Coronary artery (tissue), 2 donors: Measurements from ENCODE around the gene CHORDC1.
"Not testable (repeated sequence)": the region's sequence is repeated elsewhere in the genome, so short reads cannot be mapped to it uniquely, and the experiment has no call there.

Experiments used
- DNase-seq: peaks from one replicate; pipeline ENCODE4 v3.0.0-alpha.2; 2017; ENCODE audit warnings: low spot score
- H3K27ac ChIP-seq, 2 donors: fragments of 200-600 bp; sonication (generic); one replicate each; pipeline ENCODE4 v1.5.1; 2016 to 2019
- H3K4me3 ChIP-seq: fragments of 200-600 bp; sonication (generic); 2 replicates; pipeline ENCODE4 v1.5.1; 2016; ENCODE audit warnings: mild to moderate bottlenecking, moderate library complexity
- CTCF ChIP-seq: fragments of 200-600 bp; sonication (generic); IDR thresholded peaks from one replicate; pipeline ENCODE4 v1.5.1; 2019; ENCODE audit warnings: antibody characterized with exemption

Gene CHORDC1

GRCh38 chr11:90250970-90251369 is 28.1 kb upstream of the CHORDC1 start:
- Histone ChIP-seq H3K4me3 (no peak overlapping the region), H3K27ac (no peak overlapping the region)
- TF ChIP-seq CTCF: no peak
- DNase-seq: no peak

- H3K27ac ChIP-seq: no peak overlapping the region
- no peak overlapping the region for H3K4me3 ChIP-seq
- TF ChIP-seq CTCF: no peak
- no peak for DNase-seq
Measured at GRCh38 chr11:90246468-90246867, 23.6 kb upstream of the CHORDC1 start.

GRCh38 chr11:90243534-90243933 is 20.7 kb upstream of the CHORDC1 start:
- TF ChIP-seq CTCF: no peak
- H3K4me3 ChIP-seq: no peak overlapping the region
- no peak for DNase-seq
- no peak overlapping the region for H3K27ac ChIP-seq

- no peak for DNase-seq
- TF ChIP-seq CTCF: no peak
- H3K27ac ChIP-seq: no peak overlapping the region
- no peak overlapping the region for H3K4me3 ChIP-seq
Measured at GRCh38 chr11:90242894-90243416, 20.1 kb upstream of the CHORDC1 start.

GRCh38 chr11:90241414-90241813 is 18.6 kb upstream of the CHORDC1 start:
- Histone ChIP-seq H3K4me3 (no peak overlapping the region), H3K27ac (no peak overlapping the region)
- TF ChIP-seq CTCF: no peak
- no peak for DNase-seq

GRCh38 chr11:90239967-90240636 is 17.3 kb upstream of the CHORDC1 start:
- not testable (repeated sequence) for DNase-seq, H3K4me3 ChIP-seq, H3K27ac ChIP-seq

- no peak overlapping the region for H3K4me3 ChIP-seq
- no peak overlapping the region for H3K27ac ChIP-seq
- no peak for TF ChIP-seq CTCF
- no peak for DNase-seq
Measured at GRCh38 chr11:90237004-90237403, 14.2 kb upstream of the CHORDC1 start.
